GM12878 (cell line): ENCODE measurements around the gene DDX42. TPM values are rescaled to one million over a fixed set of nuclear protein-coding genes. Genes with fewer than 3 reads are reported as not detected.

Source experiments
- ATAC-seq: fragments of 200-7000 bp; cut with Tn5 transposase; 3 replicates; pipeline ENCODE4 v1.9.1; 2020; ENCODE audit warnings: mild to moderate bottlenecking, moderate library complexity
- BruUV-seq: library from RNA; stranded (reverse); fragments of 400-500 nt; replicated peaks from 2 replicates; lab custom pipeline; 2021; lab: Mats Ljungman, UMichigan
- CTCF ChIA-PET: fragments of 300-600 bp; sonication (Branson Sonifier 250); formaldehyde crosslinking; extraction: SDS; loops from one replicate; lab custom pipeline; 2021; ENCODE audit warnings: inconsistent platforms; lab: Yijun Ruan, JAX
- POLR2A ChIA-PET: fragments of 350-600 bp; formaldehyde crosslinking; extraction: SDS; loops from one replicate; lab custom pipeline; 2021; ENCODE audit warnings: inconsistent platforms; lab: Charles Lee
- RAD21 ChIA-PET: fragments of 300-600 bp; sonication (Branson Sonifier 250); formaldehyde crosslinking; loops from one replicate; lab custom pipeline; 2023; ENCODE audit warnings: antibody characterized with exemption; ENCODE audit not compliant: unreplicated experiment; lab: Charles Lee
- SMC1A ChIA-PET: fragments of 300-600 bp; sonication (Branson Sonifier 250); formaldehyde crosslinking; loops from one replicate; lab custom pipeline; 2023; ENCODE audit not compliant: unreplicated experiment, uncharacterized antibody; lab: Charles Lee
- DNase-seq: peaks from one replicate; pipeline ENCODE4 v3.0.0-alpha.2; 2011; ENCODE audit warnings: low read depth, low spot score
- FAIRE-seq: peaks from 3 replicates; lab custom pipeline; 2011; peaks lifted over from hg19 to GRCh38; lab: Jason Lieb, UNC
- H2AFZ ChIP-seq: 2 replicates; pipeline ENCODE4 v1.6.0; 2011; ENCODE audit warnings: low read depth, low read length, control low read depth; ENCODE audit not compliant: control insufficient read depth
- H3K27ac ChIP-seq: 2 replicates; pipeline ENCODE4 v1.5.1; 2011; ENCODE audit warnings: control low read depth; ENCODE audit not compliant: control insufficient read depth, insufficient read depth
- H3K27me3 ChIP-seq, 2 experiments: replicated peaks in 1 of 2; 2 replicates each; pipeline versions ENCODE4 v1.6.0 to v1.6.1; 2011; ENCODE audit warnings: low read length in 1 of 2; ENCODE audit not compliant: control insufficient read depth in 2 of 2, insufficient read depth in 2 of 2
- H3K36me3 ChIP-seq, 2 experiments: 2 replicates each; pipeline ENCODE4 v1.5.1; 2011; ENCODE audit warnings: low read length in 1 of 2; ENCODE audit not compliant: control insufficient read depth in 2 of 2, insufficient read depth in 2 of 2
- H3K4me1 ChIP-seq: 2 replicates; pipeline ENCODE4 v1.6.1; 2011; ENCODE audit warnings: mild to moderate bottlenecking, low read length, moderate library complexity, mixed read lengths; ENCODE audit not compliant: control insufficient read depth, insufficient read depth
- H3K4me2 ChIP-seq: 2 replicates; pipeline ENCODE4 v1.6.0; 2011; ENCODE audit warnings: control low read depth; ENCODE audit not compliant: control insufficient read depth, insufficient read depth
- H3K4me3 ChIP-seq: fragments of 200-600 bp; sonication (generic); 2 replicates; pipeline ENCODE4 v1.5.1; 2016
- H3K79me2 ChIP-seq: 2 replicates; pipeline ENCODE4 v1.6.0; 2011; ENCODE audit warnings: low read length; ENCODE audit not compliant: control insufficient read depth, insufficient read depth
- H3K9ac ChIP-seq: 2 replicates; pipeline ENCODE4 v1.8.0; 2011; ENCODE audit warnings: low read length, control low read depth, mixed read lengths; ENCODE audit not compliant: control insufficient read depth, insufficient read depth
- H3K9me3 ChIP-seq: replicated peaks from 3 replicates; pipeline ENCODE4 v1.5.1; 2011; ENCODE audit warnings: mild to moderate bottlenecking, low read length; ENCODE audit not compliant: control insufficient read depth, insufficient read depth
- H4K20me1 ChIP-seq: 2 replicates; pipeline ENCODE4 v1.6.0; 2011; ENCODE audit not compliant: control insufficient read depth, insufficient read depth
- ATF7 ChIP-seq: fragments of 450-650 bp; IDR thresholded peaks from 2 replicates; pipeline ENCODE4 v1.6.1; 2016; ENCODE audit warnings: low read depth, mild to moderate bottlenecking
- BRCA1 ChIP-seq: IDR thresholded peaks from 2 replicates; pipeline ENCODE4 v1.6.1; 2011; ENCODE audit warnings: low read depth, low read length, improper control_type of control experiment
- CBX3 ChIP-seq: fragments of 200-600 bp; sonication (generic); IDR thresholded peaks from 2 replicates; pipeline ENCODE4 v1.6.1; 2016; ENCODE audit warnings: low read depth, borderline replicate concordance
- CHD4 ChIP-seq: fragments of 200-600 bp; sonication (generic); IDR thresholded peaks from 2 replicates; pipeline ENCODE4 v1.6.1; 2016; ENCODE audit warnings: mild to moderate bottlenecking
- EZH2 ChIP-seq: IDR thresholded peaks from 2 replicates; pipeline ENCODE4 v1.6.1; 2012; ENCODE audit warnings: low read depth, mild to moderate bottlenecking, control low read depth, inconsistent platforms, low read length, borderline replicate concordance; ENCODE audit not compliant: control insufficient read depth
- KAT2A ChIP-seq: conservative IDR thresholded peaks from 2 replicates; pipeline ENCODE4 v1.6.1; 2011; ENCODE audit warnings: low read depth, low read length; ENCODE audit not compliant: control insufficient read depth
- NFYA ChIP-seq: IDR thresholded peaks from 2 replicates; pipeline ENCODE4 v1.6.1; 2011; ENCODE audit warnings: low read depth, mild to moderate bottlenecking, low read length, improper control_type of control experiment, borderline replicate concordance
- NR2C1 ChIP-seq: fragments of 450-650 bp; IDR thresholded peaks from 2 replicates; pipeline ENCODE4 v1.6.1; 2017; ENCODE audit warnings: antibody characterized with exemption, mild to moderate bottlenecking, moderate library complexity
- POLR2A ChIP-seq: IDR thresholded peaks from 2 replicates; pipeline ENCODE4 v1.6.1; 2011; ENCODE audit warnings: low read depth, mild to moderate bottlenecking, low read length
- RAD51 ChIP-seq: fragments of 450-650 bp; IDR thresholded peaks from 2 replicates; pipeline ENCODE4 v1.6.1; 2016; ENCODE audit warnings: moderate library complexity, mild to moderate bottlenecking, inconsistent platforms
- TAF1 ChIP-seq: IDR thresholded peaks from 2 replicates; pipeline ENCODE4 v1.6.1; 2011; ENCODE audit warnings: mild to moderate bottlenecking, low read depth, low read length, borderline replicate concordance
- TCF3 ChIP-seq: IDR thresholded peaks from 2 replicates; pipeline ENCODE4 v1.6.1; 2012; ENCODE audit warnings: low read depth, mild to moderate bottlenecking, low read length, borderline replicate concordance; ENCODE audit not compliant: insufficient read depth
- ZBTB11 ChIP-seq: fragments of 450-650 bp; formaldehyde crosslinking; IDR thresholded peaks from 2 replicates; pipeline ENCODE4 v1.5.0; 2022; ENCODE audit warnings: mild to moderate bottlenecking, missing genetic modification characterization
- ZNF24 ChIP-seq: fragments of 450-650 bp; IDR thresholded peaks from 2 replicates; pipeline ENCODE4 v1.6.1; 2017; ENCODE audit warnings: antibody characterized with exemption, mild to moderate bottlenecking
- WGBS: methylation state at CpG from one replicate; pipeline ENCODE4 v1.1.6; 2016; ENCODE audit warnings: low lambda C conversion rate; ENCODE audit not compliant: insufficient replicate concordance, insufficient coverage; ENCODE audit errors: missing lambda C conversion rate; 5-methylcytosine and 5-hydroxymethylcytosine counted together
- in situ Hi-C: fragments of 300-500 bp; cut with MboI; formaldehyde crosslinking; loops from 9 replicates; pipeline ENCODE4 v1.14.3; 2018; ENCODE audit warnings: mixed read lengths
- intact Hi-C: fragments of 100-400 bp; cut with micrococcal nuclease; formaldehyde crosslinking; loops from one replicate; pipeline ENCODE4 v1.14.2; 2022; ENCODE audit not compliant: unreplicated experiment
- polyA plus RNA-seq, 11 experiments: library from polyadenylated mRNA; depleted of rRNA in 4 of 11; unstranded in 6 of 11; stranded (reverse) in 5 of 11; fragments of >200 nt; fragmentation: Nextera tagmentation in 4 of 11; fragmentation: Illumina TruSeq in 1 of 11; extraction: Ambion mirVana in 4 of 11; extraction: Trizol in 1 of 11; gene quantifications; 1 replicate in 1 of 11; 2 replicates in 10 of 11; pipeline versions ENCODE4 v1.2.1 to v1.2.3, GENCODE V29; 2011 to 2016; ENCODE audit warnings: inconsistent platforms in 2 of 11, missing spikeins in 2 of 11, low read depth in 1 of 11
- total RNA-seq, 4 experiments: library from RNA; depleted of rRNA in 3 of 4; stranded (reverse); fragments of >200 nt in 3 of 4; fragmentation: Illumina TruSeq in 1 of 4; extraction: Trizol in 1 of 4; gene quantifications; 2 replicates each; pipeline versions ENCODE4 v1.2.1 to v1.2.3, GENCODE V29; 2013 to 2021
- TF ChIP-seq, protein P1 (sequence below): fragments of 450-650 bp; formaldehyde crosslinking; IDR thresholded peaks from 2 replicates; pipeline ENCODE4 v1.4.0; 2020; ENCODE audit warnings: mild to moderate bottlenecking, moderate library complexity

Gene DDX42
- total and polyA plus RNA-seq, 10 of the 15 experiments (the other 5 are each of a cell fraction or from before 2014, with no cell fraction given) = 14.6 to 147 (median 65.3) TPM

DNA sequence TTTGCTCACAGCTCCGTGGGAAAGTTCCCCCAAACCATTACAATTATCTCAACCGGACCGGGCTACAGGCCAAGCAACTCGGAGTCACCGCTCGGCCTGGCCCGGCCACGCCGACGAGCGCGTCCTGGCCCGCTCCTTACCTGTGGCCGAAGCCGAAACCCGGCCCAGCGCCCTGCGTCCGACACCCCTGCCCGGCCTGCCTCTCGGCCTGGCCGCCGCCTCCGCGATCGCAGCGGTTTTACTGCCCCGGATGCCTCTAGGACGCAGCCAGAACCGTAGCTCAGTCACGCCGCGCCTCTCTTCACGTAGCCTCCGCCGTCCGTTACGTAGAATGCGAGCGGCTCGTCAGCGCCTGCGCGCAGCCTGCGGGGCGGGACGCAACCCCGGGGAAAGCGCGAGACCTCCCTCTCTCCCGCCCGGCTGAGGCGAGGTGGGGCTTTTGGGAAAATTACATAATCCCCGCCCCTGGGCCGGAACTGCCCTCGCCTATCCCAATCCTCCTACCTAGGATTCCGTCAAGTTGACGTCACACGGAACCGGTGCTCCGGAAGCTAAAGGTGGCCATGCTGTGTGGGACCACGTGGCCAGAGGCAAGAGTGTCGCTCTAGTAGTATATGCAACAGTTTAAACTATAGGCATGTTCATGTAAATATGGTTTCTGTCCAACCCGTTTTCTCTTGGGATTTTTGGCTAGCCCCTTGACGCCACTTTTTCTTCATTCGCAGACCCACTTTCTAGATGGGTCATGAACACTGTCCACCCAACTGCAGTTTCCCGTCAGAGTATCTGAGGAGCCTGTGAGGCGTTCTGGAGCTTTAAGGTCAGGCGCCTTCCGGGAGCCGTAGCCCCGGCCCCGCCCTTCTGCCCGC lies 464 bp upstream of the DDX42 start, which contains the start of gene CCDC47 (continued):
- TF ChIP-seq TAF1 (peak; percentile 77; the same call in 1 of the 2 replicates), KAT2A (no peak)

- BruUV-seq = TSS peak; percentile 54
- no peak for DNase-seq
- TF ChIP-seq BRCA1 (no peak), ZNF24 (no peak), ZBTB11 (no peak), CHD4 (no peak), RAD51 (no peak), ATF7 (no peak), NR2C1 (no peak), TCF3 (no peak), POLR2A (no peak), EZH2 (no peak), CBX3 (no peak), NFYA (no peak)
- TF ChIP-seq, protein P1, sequence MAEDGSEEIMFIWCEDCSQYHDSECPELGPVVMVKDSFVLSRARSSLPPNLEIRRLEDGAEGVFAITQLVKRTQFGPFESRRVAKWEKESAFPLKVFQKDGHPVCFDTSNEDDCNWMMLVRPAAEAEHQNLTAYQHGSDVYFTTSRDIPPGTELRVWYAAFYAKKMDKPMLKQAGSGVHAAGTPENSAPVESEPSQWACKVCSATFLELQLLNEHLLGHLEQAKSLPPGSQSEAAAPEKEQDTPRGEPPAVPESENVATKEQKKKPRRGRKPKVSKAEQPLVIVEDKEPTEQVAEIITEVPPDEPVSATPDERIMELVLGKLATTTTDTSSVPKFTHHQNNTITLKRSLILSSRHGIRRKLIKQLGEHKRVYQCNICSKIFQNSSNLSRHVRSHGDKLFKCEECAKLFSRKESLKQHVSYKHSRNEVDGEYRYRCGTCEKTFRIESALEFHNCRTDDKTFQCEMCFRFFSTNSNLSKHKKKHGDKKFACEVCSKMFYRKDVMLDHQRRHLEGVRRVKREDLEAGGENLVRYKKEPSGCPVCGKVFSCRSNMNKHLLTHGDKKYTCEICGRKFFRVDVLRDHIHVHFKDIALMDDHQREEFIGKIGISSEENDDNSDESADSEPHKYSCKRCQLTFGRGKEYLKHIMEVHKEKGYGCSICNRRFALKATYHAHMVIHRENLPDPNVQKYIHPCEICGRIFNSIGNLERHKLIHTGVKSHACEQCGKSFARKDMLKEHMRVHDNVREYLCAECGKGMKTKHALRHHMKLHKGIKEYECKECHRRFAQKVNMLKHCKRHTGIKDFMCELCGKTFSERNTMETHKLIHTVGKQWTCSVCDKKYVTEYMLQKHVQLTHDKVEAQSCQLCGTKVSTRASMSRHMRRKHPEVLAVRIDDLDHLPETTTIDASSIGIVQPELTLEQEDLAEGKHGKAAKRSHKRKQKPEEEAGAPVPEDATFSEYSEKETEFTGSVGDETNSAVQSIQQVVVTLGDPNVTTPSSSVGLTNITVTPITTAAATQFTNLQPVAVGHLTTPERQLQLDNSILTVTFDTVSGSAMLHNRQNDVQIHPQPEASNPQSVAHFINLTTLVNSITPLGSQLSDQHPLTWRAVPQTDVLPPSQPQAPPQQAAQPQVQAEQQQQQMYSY (CRISPR knock-in tag) = no peak
Measured at GRCh38 chr17:63774969-63775265, 947 bp downstream of the DDX42 start.

More at GRCh38 chr17:63774969-63775265, 947 bp downstream of the DDX42 start:
- ATAC-seq (no peak), FAIRE-seq (no peak)
- ChIA-PET SMC1A (interaction anchor here (0.8 to 2.4 kb wide), 15 partner anchors 8 to 77 kb away, joined by 3 to 12 read pairs (median 4); partner anchors contain the start of genes FTSJ3, LIMD2 and STRADA), CTCF (interaction anchor here (0.6 to 2.5 kb wide), 12 partner anchors 8 to 349 kb away, joined by 3 to 7 read pairs (median 4); partner anchors contain the start of gene GH2), POLR2A (interaction anchor here (0.5 to 6.1 kb wide), 14 partner anchors 9 to 621 kb away, joined by 3 to 49 read pairs (median 10); partner anchors contain the start of genes FTSJ3, PSMC5, SMARCD2 and STRADA), RAD21 (interaction anchor here (1.0 to 3.6 kb wide), 5 partner anchors 9 to 77 kb away, joined by 3 to 19 read pairs (median 6); no protein-coding TSS in a partner anchor)
- 1% methylated on average over 4 of the region's 4 CpGs for WGBS
- H4K20me1 ChIP-seq = peaks cover 3% of the 10 kb centered on the region
- peak overlapping the region; percentile 68 for H3K4me2 ChIP-seq
- H3K27me3 ChIP-seq = no peaks in the 10 kb centered on the region
- H3K4me3 ChIP-seq = peak overlapping the region; percentile 100
- peaks cover 0 to 7% of the 10 kb centered on the region in 2 experiments; a peak in 2 of 4 replicates for H3K36me3 ChIP-seq
- in situ Hi-C loops (no loop called here), intact Hi-C loops (loop anchor here (5.0 to 10.0 kb wide), 2 partner anchors 67 to 150 kb away; partner anchors contain the start of genes MAP3K3 and SMARCD2)
- H3K4me1 ChIP-seq = peaks cover 3% of the 10 kb centered on the region; the same call in 1 of the 2 replicates
- H3K27ac ChIP-seq = peak overlapping the region; percentile 65
- H2AFZ ChIP-seq = no peak overlapping the region
- no peaks in the 10 kb centered on the region for H3K9me3 ChIP-seq
- H3K9ac ChIP-seq = peak overlapping the region; percentile 78
- H3K79me2 ChIP-seq = peaks cover 92% of the 10 kb centered on the region
